Activated naive CD8-positive, alpha-beta T cell (primary cell): ENCODE measurements around the gene MTHFD1L.

ENCODE experiments used
- H3K27ac Mint-ChIP-seq: one replicate; pipeline ENCODE4 v1.8.0; 2021; ENCODE audit warnings: mixed read lengths
- H3K27me3 Mint-ChIP-seq: one replicate; pipeline ENCODE4 v1.8.0; 2021; ENCODE audit warnings: mixed read lengths
- H3K36me3 Mint-ChIP-seq: one replicate; pipeline ENCODE4 v1.8.0; 2021; ENCODE audit warnings: mixed read lengths
- H3K4me1 Mint-ChIP-seq: one replicate; pipeline ENCODE4 v1.8.0; 2021; ENCODE audit warnings: low read depth, mixed read lengths
- H3K4me3 Mint-ChIP-seq: one replicate; pipeline ENCODE4 v1.8.0; 2021; ENCODE audit warnings: mild to moderate bottlenecking, mixed read lengths
- H3K9me3 Mint-ChIP-seq: one replicate; pipeline ENCODE4 v1.8.0; 2021; ENCODE audit warnings: low read depth, mixed read lengths

The MTHFD1L gene

DNA sequence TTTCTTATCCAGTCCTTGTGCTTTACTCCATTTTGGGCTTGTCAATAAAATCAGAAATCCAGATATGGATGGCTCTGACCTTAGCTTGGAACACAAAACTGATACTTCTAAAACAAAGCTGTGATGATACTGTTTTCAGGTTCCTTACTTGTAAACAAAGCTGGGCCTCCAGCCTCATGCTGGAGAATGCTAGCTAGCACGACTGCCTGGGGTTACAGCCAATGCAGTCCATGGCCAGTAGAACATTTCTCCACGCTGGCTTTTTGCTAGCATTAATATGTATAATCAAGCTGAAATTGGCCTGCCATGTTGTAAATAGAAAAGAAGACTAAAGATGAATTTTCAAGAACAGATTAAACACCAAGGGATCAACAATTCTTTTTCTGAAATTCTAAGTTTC is 63.9 kb downstream of the MTHFD1L start:
- no peak overlapping the region for H3K27ac Mint-ChIP-seq

GRCh38 chr6:150930841-150931240 is 65.3 kb downstream of the MTHFD1L start:
- H3K27ac Mint-ChIP-seq: no peak overlapping the region
- H3K36me3 Mint-ChIP-seq: peaks cover 35% of the 10 kb centered on the region
- H3K4me1 Mint-ChIP-seq: no peaks in the 10 kb centered on the region
- H3K9me3 Mint-ChIP-seq: no peaks in the 10 kb centered on the region
- no peak overlapping the region for H3K4me3 Mint-ChIP-seq
- H3K27me3 Mint-ChIP-seq: no peaks in the 10 kb centered on the region

More for the DNA sequence above, 63.9 kb downstream of the MTHFD1L start:
- Mint-ChIP-seq H3K27me3 (no peaks in the 10 kb centered on the region), H3K36me3 (peaks cover 30% of the 10 kb centered on the region), H3K4me1 (no peaks in the 10 kb centered on the region), H3K9me3 (no peaks in the 10 kb centered on the region), H3K4me3 (no peak overlapping the region)

DNA sequence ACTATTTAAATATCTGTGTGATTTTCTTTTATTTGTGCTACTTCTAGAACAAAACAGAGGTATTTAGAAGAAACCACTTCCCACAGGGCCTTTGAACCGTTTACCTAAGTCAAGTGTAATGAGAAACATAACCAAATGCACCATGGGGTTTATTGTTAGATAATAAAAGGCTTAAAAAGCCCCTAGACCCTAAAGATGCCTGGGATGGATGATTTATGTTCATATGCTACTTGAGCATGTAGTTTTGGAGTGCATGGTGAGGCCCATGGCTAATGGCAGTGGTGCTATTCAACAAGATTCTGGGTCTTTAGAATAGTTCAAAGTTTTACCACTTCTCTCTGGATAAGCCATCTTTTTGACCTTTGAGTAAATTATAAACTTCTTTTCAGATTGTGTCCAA is 65.9 kb downstream of the MTHFD1L start:
- Mint-ChIP-seq H3K4me1 (no peaks in the 10 kb centered on the region), H3K9me3 (no peaks in the 10 kb centered on the region), H3K27ac (no peak overlapping the region), H3K27me3 (no peaks in the 10 kb centered on the region), H3K36me3 (peaks cover 33% of the 10 kb centered on the region), H3K4me3 (no peak overlapping the region)

- no peak overlapping the region for H3K27ac Mint-ChIP-seq
- H3K4me1 Mint-ChIP-seq: no peaks in the 10 kb centered on the region
- no peak overlapping the region for H3K4me3 Mint-ChIP-seq
- H3K27me3 Mint-ChIP-seq: no peaks in the 10 kb centered on the region
- peaks cover 30% of the 10 kb centered on the region for H3K36me3 Mint-ChIP-seq
- H3K9me3 Mint-ChIP-seq: no peaks in the 10 kb centered on the region
Observed at GRCh38 chr6:150932996-150933395, 67.5 kb downstream of the MTHFD1L start.

- H3K36me3 Mint-ChIP-seq: peaks cover 38% of the 10 kb centered on the region
Observed at GRCh38 chr6:150934380-150934779, 68.9 kb downstream of the MTHFD1L start.

DNA sequence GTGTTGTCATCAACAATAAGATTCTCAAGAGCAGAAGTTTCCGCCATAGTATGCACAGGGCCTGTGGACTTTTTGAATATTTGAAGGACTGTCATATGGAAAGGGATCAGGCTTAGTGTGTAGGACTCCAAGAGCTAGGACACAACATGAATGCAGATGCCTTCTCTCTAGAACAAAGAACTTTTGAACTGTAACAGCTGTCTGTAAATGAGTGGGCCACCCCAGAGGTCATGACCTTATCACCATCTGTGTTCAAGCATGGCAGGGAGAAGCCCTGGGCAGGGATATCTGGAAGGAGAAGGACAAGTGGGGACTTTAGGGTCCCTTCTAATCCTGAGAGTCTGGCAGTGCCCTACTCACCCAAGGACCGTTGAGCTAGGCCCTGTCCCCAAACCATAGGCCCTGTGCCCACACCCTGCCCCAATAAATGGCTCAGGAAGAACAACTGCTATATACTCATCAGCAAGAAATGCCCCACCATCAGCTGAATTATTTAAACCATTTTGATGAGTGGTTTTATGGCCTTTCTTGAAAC is 70.6 kb downstream of the MTHFD1L start:
- Mint-ChIP-seq H3K36me3 (peaks cover 37% of the 10 kb centered on the region), H3K4me3 (no peak overlapping the region), H3K9me3 (no peaks in the 10 kb centered on the region), H3K27me3 (no peaks in the 10 kb centered on the region), H3K4me1 (no peaks in the 10 kb centered on the region), H3K27ac (no peak overlapping the region)

More at GRCh38 chr6:150934380-150934779, 68.9 kb downstream of the MTHFD1L start:
- Mint-ChIP-seq H3K9me3 (no peaks in the 10 kb centered on the region), H3K27me3 (no peaks in the 10 kb centered on the region), H3K4me1 (no peaks in the 10 kb centered on the region), H3K4me3 (no peak overlapping the region), H3K27ac (no peak overlapping the region)

DNA sequence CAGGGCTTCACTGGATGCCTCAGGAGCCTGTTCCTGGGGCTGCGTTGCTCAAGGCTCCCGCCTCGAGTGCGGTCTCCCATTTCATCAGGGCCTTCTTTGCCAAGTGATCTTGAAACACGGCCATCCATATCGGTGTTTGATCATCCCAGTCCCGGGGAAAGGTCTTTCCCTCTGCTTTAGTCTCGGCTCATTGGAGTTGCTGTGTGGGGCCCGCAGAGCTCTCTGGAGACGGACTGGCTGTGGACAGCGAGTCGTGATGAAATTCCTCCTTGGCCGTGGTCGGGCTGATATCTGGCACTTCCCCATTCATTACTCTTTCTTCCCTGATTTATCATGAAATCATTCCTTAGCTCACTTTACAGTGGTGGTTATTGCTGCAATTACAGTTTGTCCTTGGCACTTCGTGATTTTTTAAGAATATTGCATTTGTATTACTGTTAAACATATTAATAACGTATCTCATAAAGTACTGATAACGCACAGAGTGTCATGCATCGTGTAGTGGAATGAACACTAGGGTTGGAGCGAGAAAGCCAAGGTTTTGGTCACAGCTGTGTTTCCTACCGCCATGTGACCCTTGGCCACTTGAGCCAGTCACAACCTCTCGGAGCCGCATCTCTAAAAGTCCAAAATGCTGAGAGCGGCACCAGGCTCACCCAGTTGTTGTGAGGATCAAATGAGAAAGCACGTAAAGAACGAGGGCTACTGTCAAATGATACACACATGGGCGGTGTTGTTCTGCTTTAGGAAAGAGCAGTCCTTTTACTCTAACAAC is 71.8 kb downstream of the MTHFD1L start:
- Mint-ChIP-seq H3K4me1 (no peaks in the 10 kb centered on the region), H3K4me3 (no peak overlapping the region), H3K36me3 (peaks cover 40% of the 10 kb centered on the region), H3K27ac (no peak overlapping the region), H3K27me3 (no peaks in the 10 kb centered on the region), H3K9me3 (no peaks in the 10 kb centered on the region)

DNA sequence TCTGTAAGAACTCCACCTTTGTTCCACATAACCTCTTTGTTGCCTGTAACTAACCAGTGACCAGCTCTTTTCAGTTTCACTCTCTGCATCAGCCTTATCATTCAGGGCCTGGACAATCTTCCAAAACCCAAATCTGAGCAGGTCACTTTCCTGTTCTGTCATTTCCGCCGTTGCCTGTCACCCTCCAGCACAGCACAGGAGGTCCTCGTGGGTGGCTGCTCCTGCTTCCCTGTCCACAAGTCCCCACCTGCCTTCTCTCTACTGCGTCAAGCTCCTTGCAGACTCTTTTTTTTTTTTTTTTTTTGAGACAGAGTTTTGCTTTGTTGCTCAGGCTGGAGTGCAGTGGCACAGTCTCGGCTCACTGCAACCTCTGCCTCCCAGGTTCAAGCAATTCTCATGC is 73.9 kb downstream of the MTHFD1L start:
- Mint-ChIP-seq H3K27ac (no peak overlapping the region), H3K4me3 (no peak overlapping the region), H3K9me3 (no peaks in the 10 kb centered on the region), H3K36me3 (peaks cover 35% of the 10 kb centered on the region), H3K4me1 (no peaks in the 10 kb centered on the region), H3K27me3 (no peaks in the 10 kb centered on the region)

DNA sequence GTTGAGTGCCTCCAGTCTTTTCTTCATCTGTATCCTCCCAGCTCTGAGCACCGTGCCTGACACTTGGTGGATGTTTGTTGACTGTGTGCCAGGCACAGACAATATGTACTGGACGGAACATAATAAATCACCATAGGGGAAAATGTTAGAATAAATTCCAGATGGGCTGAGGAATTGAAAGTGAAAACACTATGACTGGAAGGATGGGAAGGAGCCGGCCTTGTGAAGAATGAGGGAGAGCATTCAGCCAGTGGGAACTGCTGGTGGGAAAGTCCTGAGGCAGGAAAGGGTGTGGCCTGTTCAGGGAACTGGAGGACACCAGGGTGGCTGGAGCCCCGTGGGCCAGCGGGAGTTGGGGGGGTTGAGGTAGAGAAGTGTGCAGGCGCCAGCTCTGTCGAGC is 75.4 kb downstream of the MTHFD1L start:
- no peaks in the 10 kb centered on the region for H3K9me3 Mint-ChIP-seq
- H3K27me3 Mint-ChIP-seq: no peaks in the 10 kb centered on the region
- no peak overlapping the region for H3K27ac Mint-ChIP-seq
- no peaks in the 10 kb centered on the region for H3K4me1 Mint-ChIP-seq
- no peak overlapping the region for H3K4me3 Mint-ChIP-seq
- peaks cover 24% of the 10 kb centered on the region for H3K36me3 Mint-ChIP-seq

GRCh38 chr6:150949526-150949925 is 84.0 kb downstream of the MTHFD1L start:
- H3K36me3 Mint-ChIP-seq: peaks cover 38% of the 10 kb centered on the region
- no peaks in the 10 kb centered on the region for H3K9me3 Mint-ChIP-seq
- no peak overlapping the region for H3K4me3 Mint-ChIP-seq
- H3K27ac Mint-ChIP-seq: no peak overlapping the region
- H3K4me1 Mint-ChIP-seq: no peaks in the 10 kb centered on the region
- H3K27me3 Mint-ChIP-seq: no peaks in the 10 kb centered on the region

DNA sequence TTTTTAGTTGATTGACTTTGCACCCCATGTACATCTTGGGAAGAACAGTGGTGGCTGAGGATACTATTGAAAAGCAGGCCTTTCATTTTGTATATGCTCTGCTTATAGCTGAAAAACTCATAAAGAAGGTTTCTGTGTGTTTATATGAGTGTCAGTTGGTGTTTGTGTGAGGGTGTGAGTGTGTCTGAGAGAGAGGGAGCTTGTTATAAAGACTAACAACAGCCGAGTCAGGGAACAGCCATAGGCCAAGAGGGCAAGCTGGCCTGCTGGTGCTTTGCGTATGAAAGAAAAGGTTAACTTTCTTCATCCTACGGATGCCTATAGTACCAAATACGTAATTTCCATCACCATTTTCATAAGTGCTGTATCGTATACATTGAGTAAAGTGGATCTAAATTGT is 88.3 kb downstream of the MTHFD1L start:
- Mint-ChIP-seq H3K9me3 (no peaks in the 10 kb centered on the region), H3K27ac (no peak overlapping the region), H3K27me3 (no peaks in the 10 kb centered on the region), H3K4me3 (no peak overlapping the region), H3K4me1 (no peaks in the 10 kb centered on the region), H3K36me3 (peaks cover 58% of the 10 kb centered on the region)

DNA sequence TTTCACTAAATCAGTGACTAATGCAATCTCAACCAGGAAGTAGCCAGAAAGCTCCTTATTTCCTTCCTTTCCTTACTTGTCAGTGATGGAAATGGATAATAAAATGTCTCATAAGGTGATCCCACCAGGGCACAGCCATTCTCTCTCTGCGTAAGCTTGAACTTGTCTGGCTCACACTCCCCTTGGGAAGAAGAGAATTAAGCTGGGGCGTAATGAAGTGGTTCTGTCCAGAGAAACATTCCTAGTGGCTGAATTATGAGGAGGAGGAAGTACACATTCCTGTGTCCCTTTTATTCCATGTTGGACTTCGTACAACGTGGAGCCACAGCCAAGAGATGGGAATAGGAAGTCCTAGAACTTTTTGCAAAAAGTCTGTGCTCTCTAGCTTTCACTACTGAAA is 93.7 kb downstream of the MTHFD1L start:
- Mint-ChIP-seq H3K36me3 (peaks cover 27% of the 10 kb centered on the region), H3K9me3 (no peaks in the 10 kb centered on the region), H3K4me3 (no peak overlapping the region), H3K4me1 (no peaks in the 10 kb centered on the region), H3K27ac (no peak overlapping the region), H3K27me3 (no peaks in the 10 kb centered on the region)

GRCh38 chr6:150962436-150962835 is 96.9 kb downstream of the MTHFD1L start:
- Mint-ChIP-seq H3K4me1 (no peaks in the 10 kb centered on the region), H3K36me3 (peaks cover 23% of the 10 kb centered on the region), H3K9me3 (no peaks in the 10 kb centered on the region), H3K27me3 (no peaks in the 10 kb centered on the region), H3K4me3 (no peak overlapping the region), H3K27ac (no peak overlapping the region)

DNA sequence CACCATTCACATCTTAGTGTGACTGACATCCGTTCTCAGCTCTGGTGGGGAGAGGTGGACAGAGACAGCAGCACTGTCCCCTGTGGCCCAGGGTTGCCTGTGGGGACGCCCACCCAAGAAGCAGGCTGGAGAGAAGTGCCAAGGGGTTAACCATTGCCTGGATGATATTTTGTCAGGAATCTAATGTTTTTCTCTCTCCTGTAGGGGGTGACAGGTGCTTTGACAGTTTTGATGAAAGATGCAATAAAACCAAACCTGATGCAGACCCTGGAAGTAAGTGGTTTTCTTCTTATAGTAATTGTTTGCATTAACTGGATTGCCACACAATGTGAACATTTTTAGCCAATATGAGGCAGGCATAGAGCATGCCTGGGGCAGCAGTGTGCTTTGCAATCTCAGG is 99.3 kb downstream of the MTHFD1L start:
- H3K4me3 Mint-ChIP-seq: no peak overlapping the region
- H3K9me3 Mint-ChIP-seq: no peaks in the 10 kb centered on the region
- peaks cover 31% of the 10 kb centered on the region for H3K36me3 Mint-ChIP-seq
- no peaks in the 10 kb centered on the region for H3K4me1 Mint-ChIP-seq
- no peaks in the 10 kb centered on the region for H3K27me3 Mint-ChIP-seq
- no peak overlapping the region for H3K27ac Mint-ChIP-seq

DNA sequence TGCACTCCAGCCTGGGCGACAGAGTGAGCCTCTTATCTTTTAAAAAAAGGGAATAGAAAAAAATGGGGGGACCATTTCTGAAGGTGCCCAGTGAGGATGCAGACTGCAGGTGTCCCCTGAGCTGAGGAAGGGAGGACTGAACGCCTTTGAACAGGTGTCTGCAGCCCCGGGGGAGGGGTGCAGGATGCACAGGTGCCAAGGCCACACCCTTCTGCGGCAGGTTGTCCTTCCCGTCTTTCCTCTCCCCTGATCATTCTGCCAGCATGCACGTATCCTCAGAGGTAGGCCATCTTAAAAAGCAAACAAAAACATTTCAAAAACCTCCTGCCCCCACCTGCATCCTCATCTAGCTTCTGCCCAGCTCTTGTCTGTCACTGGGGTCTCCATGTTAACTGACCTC is 101.3 kb downstream of the MTHFD1L start:
- no peak overlapping the region for H3K27ac Mint-ChIP-seq
- H3K4me1 Mint-ChIP-seq: no peaks in the 10 kb centered on the region
- H3K4me3 Mint-ChIP-seq: no peak overlapping the region
- H3K27me3 Mint-ChIP-seq: no peaks in the 10 kb centered on the region
- H3K9me3 Mint-ChIP-seq: no peaks in the 10 kb centered on the region
- H3K36me3 Mint-ChIP-seq: peaks cover 35% of the 10 kb centered on the region

GRCh38 chr6:150967381-150967780 is 101.9 kb downstream of the MTHFD1L start:
- Mint-ChIP-seq H3K27ac (no peak overlapping the region), H3K9me3 (no peaks in the 10 kb centered on the region), H3K27me3 (no peaks in the 10 kb centered on the region), H3K4me1 (no peaks in the 10 kb centered on the region), H3K36me3 (peaks cover 39% of the 10 kb centered on the region), H3K4me3 (no peak overlapping the region)
